Astrocyte (in vitro differentiated cells and primary cell): ENCODE measurements around the gene CALML6. TPM values are rescaled to one million over a fixed set of nuclear protein-coding genes. Genes with fewer than 3 reads are reported as not detected.

Experiments used
- DNase-seq: peaks from one replicate; pipeline ENCODE4 v3.0.0-alpha.2; 2010; ENCODE audit warnings: low read depth
- FAIRE-seq: peaks from 2 replicates; lab custom pipeline; 2011; peaks lifted over from hg19 to GRCh38; lab: Jason Lieb, UNC
- H2AFZ ChIP-seq: 2 replicates; pipeline ENCODE4 v1.6.0; 2012; ENCODE audit warnings: low read depth, low read length, inconsistent platforms
- H3K27ac ChIP-seq: 2 replicates; pipeline ENCODE4 v1.5.1; 2011; ENCODE audit warnings: low read depth, low read length, inconsistent platforms
- H3K27me3 ChIP-seq: 2 replicates; pipeline ENCODE4 v1.6.0; 2011; ENCODE audit warnings: low read length, inconsistent platforms; ENCODE audit not compliant: insufficient read depth
- H3K36me3 ChIP-seq: 2 replicates; pipeline ENCODE4 v1.5.1; 2011; ENCODE audit warnings: low read length, inconsistent platforms; ENCODE audit not compliant: insufficient read depth
- H3K4me1 ChIP-seq: 2 replicates; pipeline ENCODE4 v1.5.1; 2011; ENCODE audit warnings: low read length, inconsistent platforms; ENCODE audit not compliant: insufficient read depth
- H3K4me2 ChIP-seq: 2 replicates; pipeline ENCODE4 v1.6.0; 2012; ENCODE audit warnings: low read length, inconsistent platforms
- H3K4me3 ChIP-seq: 2 replicates; pipeline ENCODE4 v1.5.1; 2011; ENCODE audit warnings: low read depth, mild to moderate bottlenecking, low read length, inconsistent platforms; ENCODE audit not compliant: insufficient read depth
- H3K79me2 ChIP-seq: 2 replicates; pipeline ENCODE4 v1.6.0; 2012; ENCODE audit warnings: mild to moderate bottlenecking, low read length, inconsistent platforms; ENCODE audit not compliant: insufficient read depth
- H3K9ac ChIP-seq: 2 replicates; pipeline ENCODE4 v1.6.0; 2012; ENCODE audit warnings: mild to moderate bottlenecking, low read length, inconsistent platforms
- H3K9me3 ChIP-seq: 2 replicates; pipeline ENCODE4 v1.5.1; 2012; ENCODE audit warnings: low read depth, mild to moderate bottlenecking, low read length, inconsistent platforms; ENCODE audit not compliant: insufficient read depth
- H4K20me1 ChIP-seq: 2 replicates; pipeline ENCODE4 v1.6.0; 2012; ENCODE audit warnings: low read length, inconsistent platforms; ENCODE audit not compliant: insufficient read depth
- H3K27ac Mint-ChIP-seq: one replicate; pipeline ENCODE4 v1.8.0; 2021; ENCODE audit warnings: mild to moderate bottlenecking, mixed read lengths; ENCODE audit not compliant: unreplicated experiment
- H3K27me3 Mint-ChIP-seq: one replicate; pipeline ENCODE4 v1.8.0; 2021; ENCODE audit warnings: low read depth, mixed read lengths; ENCODE audit not compliant: unreplicated experiment
- H3K36me3 Mint-ChIP-seq: one replicate; pipeline ENCODE4 v1.8.0; 2021; ENCODE audit warnings: low read depth, mixed read lengths; ENCODE audit not compliant: unreplicated experiment
- H3K4me1 Mint-ChIP-seq: one replicate; pipeline ENCODE4 v1.8.0; 2021; ENCODE audit warnings: low read depth, mixed read lengths; ENCODE audit not compliant: unreplicated experiment
- H3K4me3 Mint-ChIP-seq: one replicate; pipeline ENCODE4 v1.8.0; 2021; ENCODE audit warnings: mild to moderate bottlenecking, moderate library complexity, mixed read lengths; ENCODE audit not compliant: unreplicated experiment
- H3K9me3 Mint-ChIP-seq: one replicate; pipeline ENCODE4 v1.8.0; 2021; ENCODE audit warnings: mild to moderate bottlenecking, mixed read lengths; ENCODE audit not compliant: unreplicated experiment
- CTCF ChIP-seq: IDR thresholded peaks from 2 replicates; pipeline ENCODE4 v1.5.1; 2011; ENCODE audit warnings: low read depth, mild to moderate bottlenecking, inconsistent platforms, low read length, moderate library complexity; ENCODE audit not compliant: insufficient read depth
- EZH2 ChIP-seq: IDR thresholded peaks from 2 replicates; pipeline ENCODE4 v1.6.1; 2012; ENCODE audit warnings: mild to moderate bottlenecking, low read length, inconsistent platforms; ENCODE audit not compliant: insufficient read depth
- total RNA-seq: library from RNA; stranded (reverse); gene quantifications from 2 replicates; pipeline ENCODE4 v1.2.1, GENCODE V29; 2021

CALML6 gene
- total RNA-seq, 1 donor from 2014 or later = 0.91 TPM

- TF ChIP-seq EZH2 (no peak), CTCF (no peak)
- no peaks in the 10 kb centered on the region for H3K4me1 Mint-ChIP-seq
These were observed 33.7 kb downstream of the CALML6 start for GRCh38 chr1:1948783-1949182.

GRCh38 chr1:1950940-1951339 is 35.9 kb downstream of the CALML6 start:
- no peaks in the 10 kb centered on the region for H3K36me3 ChIP-seq
- no peaks in the 10 kb centered on the region for H3K4me1 Mint-ChIP-seq
- no peaks in the 10 kb centered on the region for H3K79me2 ChIP-seq
- H3K36me3 Mint-ChIP-seq = no peaks in the 10 kb centered on the region
- no peak overlapping the region for H2AFZ ChIP-seq
- no peaks in the 10 kb centered on the region for H3K27me3 ChIP-seq
- no peak for DNase-seq
- no peak overlapping the region for H3K4me3 Mint-ChIP-seq
- no peak overlapping the region for H3K4me3 ChIP-seq
- no peak overlapping the region for H3K9ac ChIP-seq
- no peaks in the 10 kb centered on the region for H3K4me1 ChIP-seq
- H4K20me1 ChIP-seq = no peaks in the 10 kb centered on the region
- peaks cover 18% of the 10 kb centered on the region for H3K27me3 Mint-ChIP-seq
- TF ChIP-seq CTCF (no peak), EZH2 (no peak)
- H3K9me3 ChIP-seq = no peaks in the 10 kb centered on the region
- FAIRE-seq = no peak
- H3K9me3 Mint-ChIP-seq = no peaks in the 10 kb centered on the region
- no peak overlapping the region for H3K27ac Mint-ChIP-seq
- no peak overlapping the region for H3K27ac ChIP-seq
- no peak overlapping the region for H3K4me2 ChIP-seq

More at GRCh38 chr1:1948783-1949182, 33.7 kb downstream of the CALML6 start:
- H3K36me3 ChIP-seq = no peaks in the 10 kb centered on the region
- H3K4me3 ChIP-seq = no peak overlapping the region
- Mint-ChIP-seq H3K9me3 (no peaks in the 10 kb centered on the region), H3K4me3 (no peak overlapping the region), H3K27me3 (peaks cover 21% of the 10 kb centered on the region), H3K36me3 (no peaks in the 10 kb centered on the region), H3K27ac (no peak overlapping the region)
- no peak overlapping the region for H3K27ac ChIP-seq
- no peaks in the 10 kb centered on the region for H4K20me1 ChIP-seq
- H3K9me3 ChIP-seq = no peaks in the 10 kb centered on the region
- no peaks in the 10 kb centered on the region for H3K4me1 ChIP-seq
- FAIRE-seq (no peak), DNase-seq (no peak)
- H3K4me2 ChIP-seq = no peak overlapping the region
- H3K27me3 ChIP-seq = no peaks in the 10 kb centered on the region
- H2AFZ ChIP-seq = no peak overlapping the region
- H3K9ac ChIP-seq = no peak overlapping the region
- H3K79me2 ChIP-seq = no peaks in the 10 kb centered on the region

GRCh38 chr1:1954015-1954414 is 39.0 kb downstream of the CALML6 start:
- Histone ChIP-seq H3K4me1 (no peaks in the 10 kb centered on the region), H2AFZ (no peak overlapping the region), H3K9me3 (no peaks in the 10 kb centered on the region), H3K27ac (no peak overlapping the region), H4K20me1 (no peaks in the 10 kb centered on the region), H3K79me2 (no peaks in the 10 kb centered on the region), H3K4me3 (no peak overlapping the region), H3K4me2 (no peak overlapping the region), H3K27me3 (no peaks in the 10 kb centered on the region), H3K36me3 (no peaks in the 10 kb centered on the region), H3K9ac (no peak overlapping the region)
- Mint-ChIP-seq H3K9me3 (peaks cover 2% of the 10 kb centered on the region), H3K4me3 (no peak overlapping the region), H3K27me3 (peaks cover 17% of the 10 kb centered on the region), H3K27ac (no peak overlapping the region), H3K4me1 (no peaks in the 10 kb centered on the region), H3K36me3 (no peaks in the 10 kb centered on the region)
- DNase-seq (no peak), FAIRE-seq (no peak)
- no peak for TF ChIP-seq EZH2
- no peak for TF ChIP-seq CTCF
